OCI-LY1 (cell line): ENCODE results near the gene MSL3B.

ENCODE experiments used
- H2AFZ ChIP-seq: fragments of 200-600 bp; sonication (generic), shearing (Covaris generic); 2 replicates; pipeline ENCODE4 v1.6.0; 2014; ENCODE audit warnings: antibody characterized with exemption, mild to moderate bottlenecking, low read length
- H3F3A ChIP-seq: fragments of 200-600 bp; sonication (generic), shearing (Covaris generic); 2 replicates; pipeline ENCODE4 v1.6.0; 2014; ENCODE audit warnings: mild to moderate bottlenecking, antibody characterized with exemption, low read length, moderate library complexity; ENCODE audit not compliant: insufficient read depth
- H3K27ac ChIP-seq: fragments of 200-600 bp; sonication (generic); 2 replicates; pipeline ENCODE4 v1.5.1; 2014; ENCODE audit warnings: low read length, mixed run types, mild to moderate bottlenecking, low read depth; ENCODE audit not compliant: poor library complexity, severe bottlenecking
- H3K27me3 ChIP-seq: fragments of 200-600 bp; sonication (generic); 2 replicates; pipeline ENCODE4 v1.6.0; 2014; ENCODE audit warnings: antibody characterized with exemption, mild to moderate bottlenecking, low read length, moderate library complexity; ENCODE audit not compliant: insufficient read depth
- H3K36me3 ChIP-seq: fragments of 200-600 bp; sonication (generic); 2 replicates; pipeline ENCODE4 v1.6.1; 2014; ENCODE audit warnings: mild to moderate bottlenecking, antibody characterized with exemption, low read length, moderate library complexity, mixed read lengths; ENCODE audit not compliant: insufficient read depth
- H3K4me1 ChIP-seq: fragments of 200-600 bp; sonication (generic); 2 replicates; pipeline ENCODE4 v1.5.1; 2014; ENCODE audit warnings: mild to moderate bottlenecking, low read length, moderate library complexity; ENCODE audit not compliant: insufficient read depth, severe bottlenecking
- H3K4me2 ChIP-seq: fragments of 200-600 bp; sonication (generic), shearing (Covaris generic); 2 replicates; pipeline ENCODE4 v1.6.1; 2014; ENCODE audit warnings: low read length
- H3K4me3 ChIP-seq: fragments of 200-600 bp; sonication (generic); 2 replicates; pipeline ENCODE4 v1.5.1; 2014; ENCODE audit warnings: low read length, low read depth, mild to moderate bottlenecking, mixed read lengths; ENCODE audit not compliant: poor library complexity, severe bottlenecking
- H3K79me2 ChIP-seq: fragments of 200-600 bp; shearing (Covaris generic); 2 replicates; pipeline ENCODE4 v1.6.1; 2016; ENCODE audit warnings: mixed run types, low read length, mixed read lengths; ENCODE audit not compliant: insufficient read depth
- H3K9ac ChIP-seq: fragments of 200-600 bp; sonication (generic), shearing (Covaris generic); 2 replicates; pipeline ENCODE4 v1.6.1; 2014; ENCODE audit warnings: mild to moderate bottlenecking, low read length, mixed read lengths
- H3K9me2 ChIP-seq: fragments of 200-600 bp; sonication (generic), shearing (Covaris generic); 2 replicates; pipeline ENCODE4 v1.6.1; 2014; ENCODE audit warnings: low read depth, mild to moderate bottlenecking, low read length, mixed read lengths
- H3K9me3 ChIP-seq: fragments of 200-600 bp; shearing (Covaris generic); 2 replicates; pipeline ENCODE4 v1.6.1; 2014; ENCODE audit warnings: low read length, mixed read lengths
- H4K20me1 ChIP-seq: fragments of 200-600 bp; sonication (generic), shearing (Covaris generic); 2 replicates; pipeline ENCODE4 v1.6.0; 2016; ENCODE audit warnings: mild to moderate bottlenecking, low read length; ENCODE audit not compliant: insufficient read depth
- EZH2 ChIP-seq: fragments of 200-600 bp; sonication (generic), shearing (Covaris generic); IDR thresholded peaks from 2 replicates; pipeline ENCODE4 v1.8.0; 2017; ENCODE audit warnings: borderline replicate concordance, mixed run types, mild to moderate bottlenecking, antibody characterized with exemption, low read length, moderate library complexity, mixed read lengths
- TF ChIP-seq, protein P1 (sequence below): fragments of 200-600 bp; sonication (generic), shearing (Covaris generic); IDR thresholded peaks from 2 replicates; pipeline ENCODE4 v1.5.1; 2017; ENCODE audit warnings: mild to moderate bottlenecking, antibody characterized with exemption, low read length, moderate library complexity, mixed read lengths

MSL3B gene

DNA sequence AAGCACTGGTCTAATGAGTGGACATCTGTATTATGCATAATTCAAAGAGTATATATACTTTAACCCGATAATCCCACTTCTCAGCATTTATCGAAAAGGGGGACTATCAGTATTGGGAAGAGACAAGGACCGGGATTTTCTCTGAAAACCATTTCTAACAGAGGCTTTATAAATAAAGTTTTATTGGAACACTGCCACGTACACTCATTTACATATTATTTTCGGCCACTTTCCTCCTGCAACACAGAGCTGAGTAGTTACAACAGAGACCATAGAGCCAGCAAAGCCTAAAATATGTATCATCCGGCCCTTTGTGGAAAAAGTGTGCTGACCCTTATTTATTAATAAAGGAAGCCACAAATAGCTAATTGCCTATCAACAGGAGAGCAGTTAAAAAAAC is 17.0 kb downstream of the MSL3B start:
- no peak overlapping the region for H2AFZ ChIP-seq
- H3K27me3 ChIP-seq = no peaks in the 10 kb centered on the region
- TF ChIP-seq EZH2 = no peak
- TF ChIP-seq, protein P1, sequence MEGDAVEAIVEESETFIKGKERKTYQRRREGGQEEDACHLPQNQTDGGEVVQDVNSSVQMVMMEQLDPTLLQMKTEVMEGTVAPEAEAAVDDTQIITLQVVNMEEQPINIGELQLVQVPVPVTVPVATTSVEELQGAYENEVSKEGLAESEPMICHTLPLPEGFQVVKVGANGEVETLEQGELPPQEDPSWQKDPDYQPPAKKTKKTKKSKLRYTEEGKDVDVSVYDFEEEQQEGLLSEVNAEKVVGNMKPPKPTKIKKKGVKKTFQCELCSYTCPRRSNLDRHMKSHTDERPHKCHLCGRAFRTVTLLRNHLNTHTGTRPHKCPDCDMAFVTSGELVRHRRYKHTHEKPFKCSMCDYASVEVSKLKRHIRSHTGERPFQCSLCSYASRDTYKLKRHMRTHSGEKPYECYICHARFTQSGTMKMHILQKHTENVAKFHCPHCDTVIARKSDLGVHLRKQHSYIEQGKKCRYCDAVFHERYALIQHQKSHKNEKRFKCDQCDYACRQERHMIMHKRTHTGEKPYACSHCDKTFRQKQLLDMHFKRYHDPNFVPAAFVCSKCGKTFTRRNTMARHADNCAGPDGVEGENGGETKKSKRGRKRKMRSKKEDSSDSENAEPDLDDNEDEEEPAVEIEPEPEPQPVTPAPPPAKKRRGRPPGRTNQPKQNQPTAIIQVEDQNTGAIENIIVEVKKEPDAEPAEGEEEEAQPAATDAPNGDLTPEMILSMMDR = no peak
- H3K9me3 ChIP-seq = no peaks in the 10 kb centered on the region; the same call in 1 of the 2 replicates
- no peak overlapping the region for H3K27ac ChIP-seq
- H3K4me2 ChIP-seq = no peak overlapping the region
- H3K4me3 ChIP-seq = no peak overlapping the region
- H3F3A ChIP-seq = no peaks in the 10 kb centered on the region
- no peaks in the 10 kb centered on the region for H4K20me1 ChIP-seq
- peaks cover 26% of the 10 kb centered on the region for H3K4me1 ChIP-seq
- peaks cover 35% of the 10 kb centered on the region for H3K79me2 ChIP-seq
- H3K9ac ChIP-seq = no peak overlapping the region
- no peaks in the 10 kb centered on the region for H3K9me2 ChIP-seq
- H3K36me3 ChIP-seq = peaks cover 79% of the 10 kb centered on the region

DNA sequence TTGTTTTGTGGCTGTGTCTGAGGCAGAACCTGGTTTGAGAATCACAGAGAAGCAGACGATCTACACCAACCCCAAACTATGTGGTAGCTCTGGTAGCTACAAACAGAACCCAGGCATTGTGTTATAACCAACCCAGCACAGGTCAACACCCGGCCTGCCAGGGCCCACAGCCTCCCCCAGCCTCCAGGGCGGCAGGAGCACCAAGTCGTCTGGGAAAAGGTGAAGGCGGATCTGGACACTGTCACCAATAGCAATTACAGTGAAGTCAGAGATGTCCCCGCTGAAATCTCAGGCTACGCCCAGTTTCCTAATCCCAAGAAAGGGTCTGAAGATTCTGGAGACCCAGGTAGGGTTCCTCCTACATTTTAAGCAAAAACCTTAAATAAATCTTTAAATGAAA is 17.4 kb downstream of the MSL3B start:
- Histone ChIP-seq H3K9me3 (no peaks in the 10 kb centered on the region; the same call in 1 of the 2 replicates), H4K20me1 (no peaks in the 10 kb centered on the region), H2AFZ (no peak overlapping the region), H3K4me3 (no peak overlapping the region), H3F3A (no peaks in the 10 kb centered on the region), H3K4me2 (no peak overlapping the region), H3K27me3 (no peaks in the 10 kb centered on the region), H3K9ac (no peak overlapping the region), H3K9me2 (no peaks in the 10 kb centered on the region), H3K36me3 (peaks cover 83% of the 10 kb centered on the region), H3K27ac (no peak overlapping the region), H3K4me1 (peaks cover 26% of the 10 kb centered on the region), H3K79me2 (peaks cover 35% of the 10 kb centered on the region)
- TF ChIP-seq, protein P1 = no peak
- TF ChIP-seq EZH2 = no peak

GRCh38 chr2:233849607-233850271 is 18.4 kb downstream of the MSL3B start:
- Histone ChIP-seq H3F3A (no peaks in the 10 kb centered on the region), H3K27me3 (no peaks in the 10 kb centered on the region), H4K20me1 (no peaks in the 10 kb centered on the region), H3K4me1 (peaks cover 21% of the 10 kb centered on the region), H3K4me2 (no peak overlapping the region), H2AFZ (no peak overlapping the region), H3K9me2 (no peaks in the 10 kb centered on the region), H3K79me2 (peaks cover 35% of the 10 kb centered on the region), H3K4me3 (no peak overlapping the region), H3K9me3 (no peaks in the 10 kb centered on the region), H3K9ac (no peak overlapping the region), H3K36me3 (peaks cover 93% of the 10 kb centered on the region), H3K27ac (no peak overlapping the region)
- no peak for TF ChIP-seq EZH2
- TF ChIP-seq, protein P1 = no peak
